Liver (tissue), 9 donors: ENCODE results near the gene IQSEC2. TPM values are rescaled to one million over a fixed set of nuclear protein-coding genes. Genes with fewer than 3 reads are reported as not detected.
A peak's percentile ranks its signal among the peaks of the same experiment; 100 is the strongest.

ENCODE experiments used
- DNase-seq: peaks from one replicate; pipeline ENCODE4 v3.0.0-alpha.2; 2017; ENCODE audit warnings: low spot score
- H3K27ac ChIP-seq, 2 donors: one replicate each; pipeline ENCODE4 v1.7.0; 2013; ENCODE audit warnings: inconsistent platforms in 2 of 2, low read length in 2 of 2, control low read depth in 1 of 2, low read depth in 1 of 2, mild to moderate bottlenecking in 1 of 2
- H3K27me3 ChIP-seq, 4 donors: one replicate each; pipeline versions ENCODE4 v1.6.1 to v1.7.0; 2013; ENCODE audit warnings: low read length in 3 of 4, inconsistent platforms in 1 of 4, mild to moderate bottlenecking in 1 of 4, moderate library complexity in 1 of 4; ENCODE audit not compliant: control insufficient read depth in 4 of 4, insufficient read depth in 4 of 4
- H3K36me3 ChIP-seq, 4 donors: one replicate each; pipeline versions ENCODE4 v1.6.1 to v1.7.0; 2013; ENCODE audit warnings: low read length in 3 of 4, mild to moderate bottlenecking in 3 of 4, low read depth in 1 of 4, moderate library complexity in 1 of 4; ENCODE audit not compliant: control insufficient read depth in 4 of 4, insufficient read depth in 3 of 4
- H3K4me1 ChIP-seq, 4 donors: one replicate each; pipeline versions ENCODE4 v1.6.1 to v1.7.0; 2013; ENCODE audit warnings: low read length in 3 of 4, mild to moderate bottlenecking in 3 of 4, moderate library complexity in 1 of 4; ENCODE audit not compliant: control insufficient read depth in 4 of 4, insufficient read depth in 4 of 4
- H3K4me3 ChIP-seq, 3 donors: one replicate each; pipeline versions ENCODE4 v1.6.1 to v1.7.0; 2013; ENCODE audit warnings: low read length in 3 of 3, control low read depth in 1 of 3, low read depth in 1 of 3, mild to moderate bottlenecking in 1 of 3
- H3K9ac ChIP-seq, 2 donors: one replicate each; pipeline ENCODE4 v1.7.0; 2013; ENCODE audit warnings: low read length in 2 of 2, mild to moderate bottlenecking in 2 of 2, moderate library complexity in 2 of 2, control low read depth in 1 of 2, low read depth in 1 of 2
- H3K9me3 ChIP-seq, 4 donors: one replicate each; pipeline versions ENCODE4 v1.6.1 to v1.7.0; 2013; ENCODE audit warnings: low read length in 3 of 4; ENCODE audit not compliant: control insufficient read depth in 4 of 4
- ATF3 ChIP-seq: IDR thresholded peaks from 2 replicates; pipeline ENCODE4 v1.6.1; 2016; ENCODE audit warnings: antibody characterized with exemption
- FOXA1 ChIP-seq: IDR thresholded peaks from 2 replicates; pipeline ENCODE4 v1.6.1; 2016; ENCODE audit warnings: antibody characterized with exemption
- FOXA2 ChIP-seq: IDR thresholded peaks from 2 replicates; pipeline ENCODE4 v1.6.1; 2016; ENCODE audit warnings: antibody characterized with exemption
- GABPA ChIP-seq, 2 donors: IDR thresholded peaks in 1 of 2; conservative IDR thresholded peaks in 1 of 2; 2 replicates each; pipeline ENCODE4 v1.6.1; 2016; ENCODE audit warnings: antibody characterized with exemption in 2 of 2, mild to moderate bottlenecking in 1 of 2, moderate library complexity in 1 of 2
- HNF4A ChIP-seq, 2 donors: conservative IDR thresholded peaks; 2 replicates each; pipeline ENCODE4 v1.6.1; 2016; ENCODE audit warnings: antibody characterized with exemption in 2 of 2, mild to moderate bottlenecking in 2 of 2
- JUND ChIP-seq, 2 donors: IDR thresholded peaks; 2 replicates each; pipeline ENCODE4 v1.6.1; 2016; ENCODE audit warnings: antibody characterized with exemption in 2 of 2
- NR2F2 ChIP-seq: IDR thresholded peaks from 2 replicates; pipeline ENCODE4 v1.6.1; 2016; ENCODE audit warnings: antibody characterized with exemption
- RAD21 ChIP-seq, 2 donors: IDR thresholded peaks; 2 replicates each; pipeline ENCODE4 v1.6.1; 2016; ENCODE audit warnings: antibody characterized with exemption in 2 of 2, mild to moderate bottlenecking in 2 of 2
- RXRA ChIP-seq, 2 donors: IDR thresholded peaks; 2 replicates each; pipeline ENCODE4 v1.6.1; 2017 to 2018; ENCODE audit warnings: antibody characterized with exemption in 2 of 2, mild to moderate bottlenecking in 1 of 2
- SP1 ChIP-seq: IDR thresholded peaks from 2 replicates; pipeline ENCODE4 v1.6.1; 2018; ENCODE audit warnings: antibody characterized with exemption, mild to moderate bottlenecking
- YY1 ChIP-seq: IDR thresholded peaks from 2 replicates; pipeline ENCODE4 v1.6.1; 2016; ENCODE audit warnings: antibody characterized with exemption, mild to moderate bottlenecking
- WGBS: extraction: QIAGEN DNeasy Blood & Tissue Kit; methylation state at CpG from one replicate; pipeline ENCODE4 v1.1.7; 2013; 5-methylcytosine and 5-hydroxymethylcytosine counted together
- polyA plus RNA-seq, 2 donors: library from polyadenylated mRNA; stranded (reverse) in 1 of 2; unstranded in 1 of 2; fragments of 200-250 nt in 1 of 2; fragments of >200 nt in 1 of 2; fragmentation: Nextera tagmentation in 1 of 2; extraction: Ambion mirVana in 1 of 2; gene quantifications; one replicate each; pipeline versions ENCODE4 v1.2.1 to v1.2.3, GENCODE V29; 2013 to 2015
- total RNA-seq, 2 donors: library from RNA; depleted of rRNA; stranded (reverse); fragments of >200 nt; gene quantifications; one replicate each; pipeline ENCODE4 v1.2.3, GENCODE V29; 2014
- TF ChIP-seq, protein P1 (sequence below): fragments of 150-350 bp; IDR thresholded peaks from 2 replicates; pipeline ENCODE4 v1.5.1; 2017; ENCODE audit warnings: improper control_type of control experiment, low read depth, low read length; ENCODE audit not compliant: missing input control
- TF ChIP-seq, protein P2 (sequence below): IDR thresholded peaks from 2 replicates; pipeline ENCODE4 v1.6.1; 2016; ENCODE audit warnings: antibody characterized with exemption
- donor health status: healthy.
- donor health status: healthy.
- donor health status: healthy.
- donor health status: healthy.
- donor health status: healthy.

Gene IQSEC2
- total and polyA plus RNA-seq, 4 donors = 0.40 to 2.1 (median 1.4) TPM

DNA sequence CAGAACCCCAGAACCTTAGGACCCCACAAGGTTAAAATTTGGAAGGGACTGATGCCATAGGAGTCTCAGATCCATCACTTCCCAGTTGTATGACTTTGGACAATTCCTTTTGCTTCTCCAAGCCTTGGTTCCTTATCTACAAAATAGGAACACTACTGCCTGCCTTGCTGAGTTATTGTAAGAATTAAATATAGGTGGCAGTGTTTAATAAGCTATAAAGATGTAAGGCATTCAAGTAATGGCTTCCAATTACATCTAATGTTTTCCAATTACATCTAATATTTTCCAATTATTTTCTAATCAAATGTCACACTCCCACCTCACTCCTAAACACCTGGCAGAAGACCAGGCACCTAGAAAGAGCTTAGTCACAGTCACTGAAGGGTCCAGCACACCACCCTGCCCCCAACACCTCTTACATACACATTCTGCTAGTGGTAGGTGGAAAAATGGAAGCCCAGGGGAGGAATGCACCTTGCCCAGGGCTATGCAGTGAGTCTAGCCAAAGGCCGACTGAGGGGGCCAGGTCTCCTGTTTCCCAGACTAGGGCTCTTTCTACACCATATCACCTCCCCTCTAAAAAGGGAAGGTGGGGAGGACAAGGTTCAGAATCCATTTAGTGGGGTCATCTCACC is 31.9 kb downstream of the IQSEC2 start:
- WGBS = 79% methylated on average over 1 of the region's 1 CpG
- H3K27me3 ChIP-seq = no peaks in the 10 kb centered on the region
- no peaks in the 10 kb centered on the region for H3K4me1 ChIP-seq
- peaks cover 0 to 1% (median 0%) of the 10 kb centered on the region in 4 donors for H3K9me3 ChIP-seq
- TF ChIP-seq HNF4A (conservative IDR thresholded peaks at IDR 0.05) = no peak
- no peak overlapping the region for H3K9ac ChIP-seq
- H3K4me3 ChIP-seq = no peak overlapping the region
- DNase-seq = no peak
- no peak overlapping the region for H3K27ac ChIP-seq
- H3K36me3 ChIP-seq = peaks cover 0 to 4% (median under 1%) of the 10 kb centered on the region in 4 donors

- TF ChIP-seq YY1 (no peak), NR2F2 (no peak), RAD21 (IDR thresholded peaks at IDR 0.05) (no peak), FOXA1 (no peak), JUND (IDR thresholded peaks at IDR 0.05) (no peak), RXRA (IDR thresholded peaks at IDR 0.05) (no peak), GABPA (IDR thresholded peaks at IDR 0.05 in 1 of 2, conservative IDR thresholded peaks at IDR 0.05 in 1 of 2) (no peak)
- WGBS = 95% methylated on average over 10 of the region's 10 CpGs
- H3K4me1 ChIP-seq = no peaks in the 10 kb centered on the region
Observed at GRCh38 chrX:53247928-53248327, 33.5 kb downstream of the IQSEC2 start.

GRCh38 chrX:53246231-53246630 is 35.2 kb downstream of the IQSEC2 start:
- DNase-seq = no peak
- H3K36me3 ChIP-seq = peaks cover 0 to 4% (median under 1%) of the 10 kb centered on the region in 4 donors
- no peaks in the 10 kb centered on the region for H3K9me3 ChIP-seq
- whole genome bisulfite sequencing = 95% methylated on average over 2 of the region's 2 CpGs
- no peak overlapping the region for H3K4me3 ChIP-seq
- H3K27me3 ChIP-seq = no peaks in the 10 kb centered on the region
- H3K9ac ChIP-seq = no peak overlapping the region
- H3K4me1 ChIP-seq = no peaks in the 10 kb centered on the region
- no peak overlapping the region for H3K27ac ChIP-seq
- TF ChIP-seq FOXA1 = no peak
- TF ChIP-seq, protein P1, sequence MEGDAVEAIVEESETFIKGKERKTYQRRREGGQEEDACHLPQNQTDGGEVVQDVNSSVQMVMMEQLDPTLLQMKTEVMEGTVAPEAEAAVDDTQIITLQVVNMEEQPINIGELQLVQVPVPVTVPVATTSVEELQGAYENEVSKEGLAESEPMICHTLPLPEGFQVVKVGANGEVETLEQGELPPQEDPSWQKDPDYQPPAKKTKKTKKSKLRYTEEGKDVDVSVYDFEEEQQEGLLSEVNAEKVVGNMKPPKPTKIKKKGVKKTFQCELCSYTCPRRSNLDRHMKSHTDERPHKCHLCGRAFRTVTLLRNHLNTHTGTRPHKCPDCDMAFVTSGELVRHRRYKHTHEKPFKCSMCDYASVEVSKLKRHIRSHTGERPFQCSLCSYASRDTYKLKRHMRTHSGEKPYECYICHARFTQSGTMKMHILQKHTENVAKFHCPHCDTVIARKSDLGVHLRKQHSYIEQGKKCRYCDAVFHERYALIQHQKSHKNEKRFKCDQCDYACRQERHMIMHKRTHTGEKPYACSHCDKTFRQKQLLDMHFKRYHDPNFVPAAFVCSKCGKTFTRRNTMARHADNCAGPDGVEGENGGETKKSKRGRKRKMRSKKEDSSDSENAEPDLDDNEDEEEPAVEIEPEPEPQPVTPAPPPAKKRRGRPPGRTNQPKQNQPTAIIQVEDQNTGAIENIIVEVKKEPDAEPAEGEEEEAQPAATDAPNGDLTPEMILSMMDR = no peak
- TF ChIP-seq JUND (IDR thresholded peaks at IDR 0.05) = no peak
- TF ChIP-seq, protein P2, sequence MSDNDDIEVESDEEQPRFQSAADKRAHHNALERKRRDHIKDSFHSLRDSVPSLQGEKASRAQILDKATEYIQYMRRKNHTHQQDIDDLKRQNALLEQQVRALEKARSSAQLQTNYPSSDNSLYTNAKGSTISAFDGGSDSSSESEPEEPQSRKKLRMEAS = no peak
- TF ChIP-seq RAD21 (IDR thresholded peaks at IDR 0.05) = no peak
- TF ChIP-seq FOXA2 = no peak
- TF ChIP-seq YY1 = no peak
- no peak for TF ChIP-seq RXRA (IDR thresholded peaks at IDR 0.05)
- TF ChIP-seq SP1 = no peak

More at GRCh38 chrX:53247928-53248327, 33.5 kb downstream of the IQSEC2 start:
- Histone ChIP-seq H3K4me3 (no peak overlapping the region), H3K9me3 (peaks cover 0 to 1% (median 0%) of the 10 kb centered on the region in 4 donors), H3K9ac (no peak overlapping the region), H3K27me3 (no peaks in the 10 kb centered on the region), H3K36me3 (peaks cover 0 to 4% (median under 1%) of the 10 kb centered on the region in 4 donors), H3K27ac (no peak overlapping the region)
- no peak for DNase-seq

- Histone ChIP-seq H3K4me3 (no peak overlapping the region), H3K27me3 (no peaks in the 10 kb centered on the region), H3K9me3 (no peaks in the 10 kb centered on the region), H3K9ac (no peak overlapping the region), H3K4me1 (no peaks in the 10 kb centered on the region), H3K36me3 (peaks cover 0 to 4% (median under 1%) of the 10 kb centered on the region in 4 donors), H3K27ac (no peak overlapping the region)
- no peak for DNase-seq
- 92% methylated on average over 1 of the region's 1 CpG for WGBS
- TF ChIP-seq FOXA2 (no peak), ATF3 (no peak), NR2F2 (no peak), SP1 (no peak)
- TF ChIP-seq, protein P1 = peak; percentile 11
Observed at GRCh38 chrX:53244610-53245009, 36.8 kb downstream of the IQSEC2 start.
